Thyroid gland (tissue), 4 donors: ENCODE measurements around the gene DDX50. TPM values are rescaled to one million over a fixed set of nuclear protein-coding genes. Genes with fewer than 3 reads are reported as not detected.

ENCODE experiments used
- DNase-seq, 2 donors: peaks; one replicate each; pipeline ENCODE4 v3.0.0-alpha.2; 2019
- H3K27ac ChIP-seq, 3 donors: fragments of 200-600 bp; sonication (generic); 1 replicate in 2 of 3; 2 replicates in 1 of 3; pipeline ENCODE4 v1.5.1; 2016 to 2019; ENCODE audit warnings: mild to moderate bottlenecking in 1 of 3, moderate library complexity in 1 of 3
- H3K27me3 ChIP-seq: fragments of 200-600 bp; sonication (generic); one replicate; pipeline ENCODE4 v1.5.1; 2019
- H3K36me3 ChIP-seq, 2 donors: fragments of 200-600 bp; sonication (generic); one replicate each; pipeline ENCODE4 v1.5.1; 2016 to 2019
- H3K4me1 ChIP-seq, 2 donors: fragments of 200-600 bp; sonication (generic); one replicate each; pipeline ENCODE4 v1.5.1; 2017 to 2019
- H3K4me3 ChIP-seq, 3 donors: fragments of 200-600 bp; sonication (generic); replicated peaks in 1 of 3; 1 replicate in 2 of 3; 2 replicates in 1 of 3; pipeline ENCODE4 v1.5.1; 2016; ENCODE audit warnings: mild to moderate bottlenecking in 1 of 3
- H3K9me3 ChIP-seq: fragments of 200-600 bp; sonication (generic); one replicate; pipeline ENCODE4 v1.5.1; 2017
- POLR2A ChIP-seq, 2 donors: fragments of 450-650 bp; IDR thresholded peaks; one replicate each; pipeline ENCODE4 v1.6.1; 2017; ENCODE audit warnings: antibody characterized with exemption in 2 of 2, mild to moderate bottlenecking in 2 of 2, moderate library complexity in 1 of 2
- WGBS, 2 donors: methylation state at CpG; one replicate each; pipeline ENCODE4 v1.1.5; 2017; 5-methylcytosine and 5-hydroxymethylcytosine counted together
- intact Hi-C: fragments of 100-400 bp; cut with DNase I; formaldehyde crosslinking; loops from one replicate; pipeline ENCODE4 v1.15.1; 2023
- total RNA-seq, 4 donors: library from RNA; depleted of rRNA; stranded (reverse); fragments of >200 nt; gene quantifications; one replicate each; pipeline ENCODE4 v1.2.3, GENCODE V29; 2016
- TF ChIP-seq, protein P1 (sequence below), 6 experiments: fragments of 200-600 bp in 3 of 6; fragments of 450-650 bp in 3 of 6; sonication (generic) in 3 of 6; IDR thresholded peaks; one replicate each; pipeline ENCODE4 v1.5.1; 2016 to 2019; ENCODE audit warnings: antibody characterized with exemption in 6 of 6, mild to moderate bottlenecking in 2 of 6, inconsistent platforms in 1 of 6, moderate library complexity in 1 of 6

DDX50 gene
- total RNA-seq, 4 donors from 2014 or later: 36.3 to 51.3 (median 41.7) TPM

DNA sequence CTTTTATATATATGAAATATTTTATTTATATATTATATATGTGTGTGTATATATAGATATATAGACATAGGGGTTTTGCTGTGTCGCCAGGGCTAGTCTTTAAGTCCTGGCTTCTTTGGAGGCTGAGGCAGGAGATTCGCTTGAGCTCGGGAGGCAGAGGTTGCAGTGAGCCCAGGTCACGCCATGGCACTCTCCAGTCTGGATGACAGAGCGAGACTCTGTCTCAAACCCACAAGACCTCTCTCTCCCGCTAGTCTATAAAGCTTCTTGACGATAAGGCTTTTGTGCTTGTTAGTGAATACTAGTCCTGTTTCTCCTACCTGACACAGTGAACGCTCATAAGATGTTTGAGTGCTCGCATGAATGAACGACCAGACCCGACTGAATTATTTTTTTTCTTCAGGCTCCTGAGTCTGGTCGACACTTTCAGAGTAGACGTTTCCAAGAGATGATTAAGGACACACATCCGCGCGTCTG, 54.3 kb downstream of the DDX50 start:
- intact Hi-C loops: no loop called here
- no peak for DNase-seq
- WGBS, 2 donors: 4% methylated on average over 16 of the region's 16 CpGs

DNA sequence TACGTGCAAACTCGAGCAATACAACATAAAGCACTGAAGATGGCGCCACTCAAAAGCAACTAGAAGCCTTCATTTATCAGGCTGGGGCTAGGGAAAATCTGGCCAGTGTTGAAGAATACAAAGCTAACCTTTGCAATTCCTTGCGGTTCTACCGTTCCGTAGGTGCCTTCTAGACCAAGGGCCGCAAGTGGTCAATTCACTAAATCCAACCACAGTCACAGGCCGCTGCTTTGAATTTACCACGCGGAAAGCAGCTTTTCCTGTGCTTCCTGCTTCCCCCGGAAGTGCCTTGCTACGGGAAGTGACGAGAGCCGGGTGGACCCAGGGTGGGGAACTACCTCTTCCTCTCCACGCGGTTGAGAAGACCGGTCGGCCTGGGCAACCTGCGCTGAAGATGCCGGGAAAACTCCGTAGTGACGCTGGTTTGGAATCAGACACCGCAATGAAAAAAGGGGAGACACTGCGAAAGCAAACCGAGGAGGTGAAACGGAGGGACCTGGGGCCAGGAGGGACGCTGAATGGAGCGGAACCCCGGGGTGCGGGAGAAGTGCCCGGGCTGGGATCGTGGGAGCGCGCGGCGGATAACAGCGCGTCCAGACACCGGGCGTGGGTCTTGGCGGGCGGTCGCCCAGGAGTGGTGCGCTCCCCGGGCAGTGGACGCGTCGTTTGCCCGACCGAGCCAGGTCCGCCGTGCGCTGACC, 54.9 kb downstream of the DDX50 start, which contains the start of gene DDX21:
Gene DDX21 (plus strand): TSS at position 339 of the 701 bp plus-strand sequence. CDS start 56 bp downstream, at position 395.
- H3K4me3 ChIP-seq: peak within 1 kb of the TSS; percentile 38 to 79 (median 71)
- intact Hi-C loops: no loop called here

More for the DNA sequence above, 54.3 kb downstream of the DDX50 start:
- no peaks in the 10 kb centered on the region for H3K27me3 ChIP-seq
- peaks cover 0 to 20% of the 10 kb centered on the region in 2 donors for H3K4me1 ChIP-seq
- H3K9me3 ChIP-seq: no peaks in the 10 kb centered on the region
- H3K4me3 ChIP-seq: peak overlapping the region; percentile 38 to 79 (median 71)
- peak overlapping the region; percentile 24 to 78 (median 45) for H3K27ac ChIP-seq
- TF ChIP-seq POLR2A (IDR thresholded peaks at IDR 0.05): no peak
- peaks cover 0 to 3% of the 10 kb centered on the region in 2 donors for H3K36me3 ChIP-seq

DNA sequence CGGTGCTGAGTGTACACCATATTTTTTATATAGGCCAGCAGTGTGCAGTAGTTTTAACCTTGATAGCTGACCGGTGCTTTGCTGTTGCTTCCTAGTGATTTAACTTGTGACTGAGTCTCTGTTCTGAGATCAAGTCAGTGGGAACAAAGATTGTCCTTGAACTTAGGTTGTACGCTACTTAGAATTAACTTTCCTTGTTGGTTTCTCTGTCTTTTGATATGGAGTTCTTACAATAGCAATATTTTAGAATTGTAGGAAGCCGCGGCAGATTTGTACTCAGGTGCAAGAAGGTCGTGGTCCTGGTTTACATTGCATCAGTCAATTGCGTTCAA, 56.1 kb downstream of the DDX50 start:
- intact Hi-C loops: no loop called here
- DNase-seq: no peak
- H3K27me3 ChIP-seq: no peaks in the 10 kb centered on the region
- H3K4me1 ChIP-seq: peaks cover 0 to 20% of the 10 kb centered on the region in 2 donors
- TF ChIP-seq, protein P1, sequence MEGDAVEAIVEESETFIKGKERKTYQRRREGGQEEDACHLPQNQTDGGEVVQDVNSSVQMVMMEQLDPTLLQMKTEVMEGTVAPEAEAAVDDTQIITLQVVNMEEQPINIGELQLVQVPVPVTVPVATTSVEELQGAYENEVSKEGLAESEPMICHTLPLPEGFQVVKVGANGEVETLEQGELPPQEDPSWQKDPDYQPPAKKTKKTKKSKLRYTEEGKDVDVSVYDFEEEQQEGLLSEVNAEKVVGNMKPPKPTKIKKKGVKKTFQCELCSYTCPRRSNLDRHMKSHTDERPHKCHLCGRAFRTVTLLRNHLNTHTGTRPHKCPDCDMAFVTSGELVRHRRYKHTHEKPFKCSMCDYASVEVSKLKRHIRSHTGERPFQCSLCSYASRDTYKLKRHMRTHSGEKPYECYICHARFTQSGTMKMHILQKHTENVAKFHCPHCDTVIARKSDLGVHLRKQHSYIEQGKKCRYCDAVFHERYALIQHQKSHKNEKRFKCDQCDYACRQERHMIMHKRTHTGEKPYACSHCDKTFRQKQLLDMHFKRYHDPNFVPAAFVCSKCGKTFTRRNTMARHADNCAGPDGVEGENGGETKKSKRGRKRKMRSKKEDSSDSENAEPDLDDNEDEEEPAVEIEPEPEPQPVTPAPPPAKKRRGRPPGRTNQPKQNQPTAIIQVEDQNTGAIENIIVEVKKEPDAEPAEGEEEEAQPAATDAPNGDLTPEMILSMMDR (IDR thresholded peaks at IDR 0.05): no peak
- no peak for TF ChIP-seq POLR2A (IDR thresholded peaks at IDR 0.05)
- WGBS, 2 donors: 58 to 69% methylated on average over 7 of the region's 7 CpGs
- no peaks in the 10 kb centered on the region for H3K9me3 ChIP-seq
- H3K36me3 ChIP-seq: peaks cover 4 to 13% of the 10 kb centered on the region in 2 donors
- no peak overlapping the region for H3K27ac ChIP-seq
- H3K4me3 ChIP-seq: peak overlapping the region in 1 of 3 donors; percentile 71

More for the DNA sequence above, 54.9 kb downstream of the DDX50 start, which contains the start of gene DDX21:
- TF ChIP-seq POLR2A (IDR thresholded peaks at IDR 0.05): peak in 1 of 2 donors; percentile 68
- TF ChIP-seq, protein P1 (IDR thresholded peaks at IDR 0.05): peak in 5 of 6 experiments; percentile 27 to 63 (median 56)
- no peaks in the 10 kb centered on the region for H3K9me3 ChIP-seq
- H3K36me3 ChIP-seq: peaks cover 3 to 6% of the 10 kb centered on the region in 2 donors
- H3K27me3 ChIP-seq: no peaks in the 10 kb centered on the region
- peak within 1 kb of the TSS; percentile 47 to 78 (median 69) for H3K27ac ChIP-seq
- H3K4me1 ChIP-seq: peaks cover 0 to 20% of the 10 kb centered on the region in 2 donors
- 1% methylated on average over 38 to 48 of the region's 53 CpGs for WGBS, 2 donors
- DNase-seq: peak; percentile 87 to 93

DNA sequence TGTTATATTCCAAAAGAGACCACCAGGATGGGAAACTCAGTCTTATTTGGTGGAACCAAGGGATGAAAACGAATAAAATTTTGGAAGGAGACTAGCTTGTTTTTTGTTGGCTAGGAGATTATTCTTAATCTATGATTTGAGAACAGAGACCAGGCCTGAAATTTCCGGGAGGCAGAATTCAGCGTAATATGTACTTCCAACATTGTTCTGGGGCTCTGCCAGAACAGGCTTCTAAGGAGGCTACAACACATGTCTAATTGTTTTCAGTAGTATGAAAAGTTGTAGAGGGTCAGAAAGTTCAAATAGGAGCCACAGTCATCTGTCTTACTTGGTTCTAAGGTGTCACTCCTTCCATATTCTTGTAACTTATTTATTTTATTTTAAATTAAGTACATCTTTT, 56.5 kb downstream of the DDX50 start:
- 75 to 78% methylated on average over 3 of the region's 3 CpGs for WGBS, 2 donors

DNA sequence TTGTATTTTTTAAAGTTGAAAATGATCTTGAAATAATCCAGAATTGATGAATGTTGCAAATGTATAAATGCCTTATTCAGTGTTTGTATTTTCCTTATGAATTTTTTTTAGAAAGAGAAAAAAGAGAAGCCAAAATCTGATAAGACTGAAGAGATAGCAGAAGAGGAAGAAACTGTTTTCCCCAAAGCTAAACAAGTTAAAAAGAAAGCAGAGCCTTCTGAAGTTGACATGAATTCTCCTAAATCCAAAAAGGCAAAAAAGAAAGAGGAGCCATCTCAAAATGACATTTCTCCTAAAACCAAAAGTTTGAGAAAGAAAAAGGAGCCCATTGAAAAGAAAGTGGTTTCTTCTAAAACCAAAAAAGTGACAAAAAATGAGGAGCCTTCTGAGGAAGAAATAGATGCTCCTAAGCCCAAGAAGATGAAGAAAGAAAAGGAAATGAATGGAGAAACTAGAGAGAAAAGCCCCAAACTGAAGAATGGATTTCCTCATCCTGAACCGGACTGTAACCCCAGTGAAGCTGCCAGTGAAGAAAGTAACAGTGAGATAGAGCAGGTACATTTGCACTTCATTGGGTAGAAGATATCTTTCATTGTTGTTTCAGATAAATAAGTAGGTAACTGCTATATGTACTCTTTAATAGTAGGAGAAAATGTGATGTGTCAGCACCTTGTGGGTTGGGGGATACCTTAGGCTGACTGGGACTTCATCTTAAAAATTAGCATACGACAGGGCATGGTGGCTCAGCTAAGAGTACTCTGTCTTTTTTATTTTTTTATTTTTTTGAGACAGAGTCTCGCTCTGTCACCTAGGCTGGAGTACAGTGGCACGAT, 58.8 kb downstream of the DDX50 start:
- intact Hi-C loops: no loop called here
- Histone ChIP-seq H3K36me3 (peaks cover 27 to 37% of the 10 kb centered on the region in 2 donors), H3K9me3 (no peaks in the 10 kb centered on the region), H3K4me1 (peaks cover 0 to 20% of the 10 kb centered on the region in 2 donors), H3K27ac (no peak overlapping the region), H3K4me3 (no peak overlapping the region), H3K27me3 (no peaks in the 10 kb centered on the region)
- TF ChIP-seq POLR2A (IDR thresholded peaks at IDR 0.05): no peak
- TF ChIP-seq, protein P1 (IDR thresholded peaks at IDR 0.05): no peak
- DNase-seq: no peak
- 92 to 95% methylated on average over 4 of the region's 4 CpGs for WGBS, 2 donors

More for the DNA sequence above, 56.5 kb downstream of the DDX50 start:
- TF ChIP-seq, protein P1 (IDR thresholded peaks at IDR 0.05): no peak
- no peak for TF ChIP-seq POLR2A (IDR thresholded peaks at IDR 0.05)
- DNase-seq: no peak
- intact Hi-C loops: no loop called here
- H3K9me3 ChIP-seq: no peaks in the 10 kb centered on the region
- no peaks in the 10 kb centered on the region for H3K27me3 ChIP-seq
- H3K4me3 ChIP-seq: no peak overlapping the region
- H3K36me3 ChIP-seq: peaks cover 7 to 17% of the 10 kb centered on the region in 2 donors
- H3K4me1 ChIP-seq: peaks cover 0 to 20% of the 10 kb centered on the region in 2 donors
- no peak overlapping the region for H3K27ac ChIP-seq
